SU-DHL-6 (cell line): ENCODE results near the gene KLHDC8A.

Source experiments
- H2AFZ ChIP-seq: fragments of 200-600 bp; sonication (generic); 2 replicates; pipeline ENCODE4 v1.6.1; 2014; ENCODE audit warnings: low read depth, mild to moderate bottlenecking, moderate library complexity, mixed read lengths, antibody characterized with exemption, low read length; ENCODE audit not compliant: severe bottlenecking
- H3F3A ChIP-seq: fragments of 200-600 bp; shearing (Covaris generic); 2 replicates; pipeline ENCODE4 v1.6.0; 2016; ENCODE audit warnings: antibody characterized with exemption, mild to moderate bottlenecking; ENCODE audit not compliant: insufficient read depth
- H3K27ac ChIP-seq: fragments of 200-600 bp; sonication (generic); 2 replicates; pipeline ENCODE4 v1.5.1; 2016; ENCODE audit warnings: low read depth, mild to moderate bottlenecking, low read length, moderate library complexity, mixed read lengths
- H3K27me3 ChIP-seq: fragments of 200-600 bp; sonication (generic), shearing (Covaris generic); 2 replicates; pipeline ENCODE4 v1.6.0; 2014; ENCODE audit warnings: mild to moderate bottlenecking, low read length
- H3K36me3 ChIP-seq: fragments of 200-600 bp; sonication (generic); 2 replicates; pipeline ENCODE4 v1.6.1; 2014; ENCODE audit warnings: mild to moderate bottlenecking, low read length, mixed read lengths
- H3K4me2 ChIP-seq: fragments of 300-600, 200-600 bp; shearing (Covaris generic), sonication (generic); 2 replicates; pipeline ENCODE4 v1.6.0; 2014; ENCODE audit warnings: low read length, low read depth, mild to moderate bottlenecking; ENCODE audit not compliant: poor library complexity, severe bottlenecking
- H3K4me3 ChIP-seq: fragments of 200-600 bp; sonication (generic); 2 replicates; pipeline ENCODE4 v1.5.1; 2014; ENCODE audit warnings: antibody characterized with exemption, low read length, mild to moderate bottlenecking, mixed read lengths; ENCODE audit not compliant: insufficient read depth, poor library complexity, severe bottlenecking
- H3K79me2 ChIP-seq: fragments of 200-600 bp; sonication (generic); 2 replicates; pipeline ENCODE4 v1.6.1; 2014; ENCODE audit warnings: mild to moderate bottlenecking, low read length, moderate library complexity; ENCODE audit not compliant: insufficient read depth
- H3K9ac ChIP-seq: fragments of 200-600 bp; sonication (generic); 2 replicates; pipeline ENCODE4 v1.7.0; 2014; ENCODE audit warnings: mild to moderate bottlenecking, low read length
- H3K9me2 ChIP-seq: fragments of 200-600 bp; sonication (generic); replicated peaks from 2 replicates; pipeline ENCODE4 v1.6.1; 2014; ENCODE audit warnings: low read length; ENCODE audit not compliant: insufficient read depth
- H3K9me3 ChIP-seq: fragments of 200-600 bp; sonication (generic); 2 replicates; pipeline ENCODE4 v1.6.1; 2014; ENCODE audit warnings: low read length, mixed read lengths; ENCODE audit not compliant: insufficient read depth
- H4K20me1 ChIP-seq: fragments of 200-600 bp; sonication (generic); 2 replicates; pipeline ENCODE4 v1.6.1; 2014; ENCODE audit warnings: low read depth, mild to moderate bottlenecking, antibody characterized with exemption, low read length, moderate library complexity, mixed read lengths
- EZH2phosphoT487 ChIP-seq: fragments of 200-600 bp; sonication (generic), shearing (Covaris generic); conservative IDR thresholded peaks from 2 replicates; pipeline ENCODE4 v1.6.1; 2018; ENCODE audit warnings: mild to moderate bottlenecking, antibody characterized with exemption, low read length, moderate library complexity, mixed read lengths
- TF ChIP-seq, protein P1 (sequence below): fragments of 200-600 bp; sonication (generic); IDR thresholded peaks from one replicate; pipeline ENCODE4 v1.5.1; 2017; ENCODE audit warnings: antibody characterized with exemption, mild to moderate bottlenecking, low read length, moderate library complexity; ENCODE audit not compliant: insufficient read depth, poor library complexity, severe bottlenecking

Gene KLHDC8A

DNA sequence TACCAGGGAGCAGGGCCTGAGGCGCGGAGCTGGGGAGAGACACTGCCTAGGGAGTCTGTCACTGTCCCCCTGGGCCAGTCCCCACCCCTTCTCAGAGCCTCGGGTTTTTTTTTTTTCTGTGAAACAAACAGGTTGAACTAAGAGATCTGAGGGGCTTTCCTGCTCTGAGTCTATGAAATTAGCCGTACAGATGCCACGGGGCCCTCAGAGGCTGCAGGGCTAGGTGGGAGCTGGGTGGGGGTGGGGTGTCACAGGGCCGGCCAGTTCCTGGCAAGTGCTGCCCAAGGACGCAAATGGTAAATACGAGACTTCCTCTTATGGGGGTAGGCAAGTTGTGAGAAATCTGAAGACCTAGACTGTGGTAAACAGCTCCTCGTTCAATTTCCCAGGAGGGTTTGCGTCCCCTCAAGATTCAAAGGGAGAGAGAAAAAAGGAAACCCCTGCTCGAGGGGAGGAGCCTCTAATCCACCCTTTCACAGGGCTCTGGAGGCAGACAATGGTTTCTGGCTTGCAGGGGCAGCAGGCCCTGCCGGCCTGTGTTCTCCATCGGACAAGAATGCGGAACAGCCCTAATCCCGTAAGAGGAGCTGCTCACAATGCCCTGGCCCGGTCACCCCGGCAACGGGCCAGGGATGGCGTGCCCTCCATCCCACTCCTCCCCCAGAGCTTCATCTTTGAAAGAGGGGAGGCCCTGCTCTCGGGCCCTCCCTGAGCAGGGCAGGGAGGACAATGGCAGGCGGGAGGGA is 43.0 kb downstream of the KLHDC8A start:
- no peak for TF ChIP-seq EZH2phosphoT487
- TF ChIP-seq, protein P1, sequence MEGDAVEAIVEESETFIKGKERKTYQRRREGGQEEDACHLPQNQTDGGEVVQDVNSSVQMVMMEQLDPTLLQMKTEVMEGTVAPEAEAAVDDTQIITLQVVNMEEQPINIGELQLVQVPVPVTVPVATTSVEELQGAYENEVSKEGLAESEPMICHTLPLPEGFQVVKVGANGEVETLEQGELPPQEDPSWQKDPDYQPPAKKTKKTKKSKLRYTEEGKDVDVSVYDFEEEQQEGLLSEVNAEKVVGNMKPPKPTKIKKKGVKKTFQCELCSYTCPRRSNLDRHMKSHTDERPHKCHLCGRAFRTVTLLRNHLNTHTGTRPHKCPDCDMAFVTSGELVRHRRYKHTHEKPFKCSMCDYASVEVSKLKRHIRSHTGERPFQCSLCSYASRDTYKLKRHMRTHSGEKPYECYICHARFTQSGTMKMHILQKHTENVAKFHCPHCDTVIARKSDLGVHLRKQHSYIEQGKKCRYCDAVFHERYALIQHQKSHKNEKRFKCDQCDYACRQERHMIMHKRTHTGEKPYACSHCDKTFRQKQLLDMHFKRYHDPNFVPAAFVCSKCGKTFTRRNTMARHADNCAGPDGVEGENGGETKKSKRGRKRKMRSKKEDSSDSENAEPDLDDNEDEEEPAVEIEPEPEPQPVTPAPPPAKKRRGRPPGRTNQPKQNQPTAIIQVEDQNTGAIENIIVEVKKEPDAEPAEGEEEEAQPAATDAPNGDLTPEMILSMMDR: no peak
- Histone ChIP-seq H3K9me3 (no peaks in the 10 kb centered on the region), H3K9ac (peak overlapping the region; percentile 28; the same call in 1 of the 2 replicates), H4K20me1 (no peaks in the 10 kb centered on the region), H3K79me2 (peaks cover 23% of the 10 kb centered on the region), H3K27me3 (no peaks in the 10 kb centered on the region), H3K9me2 (no peaks in the 10 kb centered on the region), H2AFZ (no peak overlapping the region), H3K36me3 (no peaks in the 10 kb centered on the region), H3K4me3 (peak overlapping the region; percentile 9), H3K27ac (peak overlapping the region; percentile 13), H3K4me2 (peak overlapping the region; percentile 49), H3F3A (peaks cover 3% of the 10 kb centered on the region; the same call in 1 of the 2 replicates)

DNA sequence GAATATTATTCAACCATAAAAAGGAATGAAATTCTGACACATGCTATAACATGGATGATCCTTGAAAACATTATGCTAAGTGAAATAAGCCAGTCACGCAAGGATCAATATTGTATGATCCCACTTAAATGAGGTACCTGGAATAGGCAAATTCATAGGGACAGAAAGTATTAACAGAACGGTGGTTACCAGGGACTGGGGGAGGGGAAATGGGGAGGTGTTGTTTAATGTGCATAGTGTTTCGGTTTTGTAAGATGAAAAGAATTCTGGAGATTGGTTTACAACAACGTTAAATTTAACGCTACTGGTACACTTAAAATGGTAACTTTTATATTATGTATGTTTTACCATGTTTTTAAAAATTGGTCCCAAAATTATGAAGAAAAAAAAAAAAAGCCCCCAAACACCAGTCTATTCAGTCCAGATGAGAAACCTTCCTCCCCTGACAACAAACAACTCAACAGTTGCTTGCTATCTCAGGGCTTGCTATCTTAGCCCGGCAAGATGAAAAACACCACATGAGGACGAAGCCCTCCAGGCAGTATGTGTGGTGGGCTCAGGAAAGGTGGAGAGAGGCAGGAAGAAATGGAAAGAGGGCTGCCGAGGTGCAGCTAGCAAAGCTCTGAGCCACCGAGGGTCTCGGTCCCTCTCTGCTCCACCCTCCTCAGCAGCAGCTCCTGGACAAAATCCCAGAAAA is 43.7 kb downstream of the KLHDC8A start:
- Histone ChIP-seq H3K9me3 (no peaks in the 10 kb centered on the region), H4K20me1 (no peaks in the 10 kb centered on the region), H3F3A (peaks cover 3% of the 10 kb centered on the region; the same call in 1 of the 2 replicates), H3K36me3 (peaks cover under 1% of the 10 kb centered on the region; the same call in 1 of the 2 replicates), H3K27ac (peak overlapping the region; percentile 13), H3K9me2 (no peaks in the 10 kb centered on the region), H3K4me3 (peak overlapping the region; percentile 9), H3K27me3 (no peaks in the 10 kb centered on the region), H3K9ac (peak overlapping the region; percentile 28; the same call in 1 of the 2 replicates), H3K79me2 (peaks cover 23% of the 10 kb centered on the region), H3K4me2 (peak overlapping the region; percentile 49), H2AFZ (no peak overlapping the region)
- TF ChIP-seq EZH2phosphoT487: no peak
- TF ChIP-seq, protein P1: no peak

DNA sequence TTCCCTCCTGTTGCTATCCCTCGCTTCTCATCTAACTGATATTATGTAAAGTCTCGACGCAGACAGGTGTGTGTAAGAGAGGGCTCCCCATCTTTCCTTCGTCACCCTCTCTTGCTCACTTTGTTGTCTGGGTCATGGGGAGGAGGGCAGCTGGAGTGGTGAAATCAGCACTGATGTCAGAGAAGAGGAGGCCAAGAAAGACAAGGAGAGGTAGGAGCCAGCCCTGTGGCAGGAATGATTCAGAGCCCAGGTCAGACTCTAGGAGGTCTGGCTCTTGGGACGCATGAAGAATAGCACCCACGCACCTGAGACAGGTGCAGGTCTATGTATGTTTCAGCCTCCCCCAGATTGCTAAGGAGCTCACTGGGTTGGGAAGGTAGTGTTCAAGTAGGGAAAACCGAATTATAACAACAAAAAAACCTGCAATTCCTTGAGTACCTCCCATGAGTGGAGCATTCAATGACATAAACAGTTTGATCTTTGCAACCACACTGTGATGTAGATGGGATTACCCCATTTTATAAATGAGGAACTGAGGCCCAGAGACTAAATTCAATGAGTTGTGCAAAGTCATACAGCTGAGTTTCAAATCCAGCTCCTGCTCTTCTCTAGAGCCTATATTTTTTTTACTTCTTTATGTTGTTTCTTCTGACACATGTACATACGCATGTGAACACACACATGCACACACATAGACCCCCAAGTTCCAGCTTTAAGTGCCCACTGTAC is 45.6 kb downstream of the KLHDC8A start:
- no peak overlapping the region for H3K9ac ChIP-seq
- H3K36me3 ChIP-seq: peaks cover 7% of the 10 kb centered on the region; the same call in 1 of the 2 replicates
- no peaks in the 10 kb centered on the region for H3K27me3 ChIP-seq
- peaks cover 15% of the 10 kb centered on the region for H3K79me2 ChIP-seq
- no peak overlapping the region for H3K4me2 ChIP-seq
- no peaks in the 10 kb centered on the region for H3K9me2 ChIP-seq
- no peak overlapping the region for H3K27ac ChIP-seq
- H3K4me3 ChIP-seq: no peak overlapping the region
- H3F3A ChIP-seq: peaks cover 3% of the 10 kb centered on the region; the same call in 1 of the 2 replicates
- no peak overlapping the region for H2AFZ ChIP-seq
- no peaks in the 10 kb centered on the region for H4K20me1 ChIP-seq
- H3K9me3 ChIP-seq: no peaks in the 10 kb centered on the region
- TF ChIP-seq, protein P1: no peak
- no peak for TF ChIP-seq EZH2phosphoT487
